NCI-H460 (cell line): ENCODE results near the gene DDX49. TPM values are rescaled to one million over a fixed set of nuclear protein-coding genes. Genes with fewer than 3 reads are reported as not detected.

ENCODE experiments used
- DNase-seq: peaks from one replicate; pipeline ENCODE4 v3.0.0-alpha.2; 2016; ENCODE audit warnings: low read depth; ENCODE audit errors: extremely low read depth
- total RNA-seq: library from RNA; depleted of rRNA; stranded (reverse); fragments of >200 nt; shearing (Covaris generic); gene quantifications from 2 replicates; pipeline ENCODE4 v1.2.3, GENCODE V29; 2014; rRNA removed

Gene DDX49
- total RNA-seq, 1 experiment from 2014 or later: 41.5 TPM

- no peak for DNase-seq
Observed at GRCh38 chr19:18966307-18966706, 46.8 kb downstream of the DDX49 start.

- DNase-seq: no peak
Observed at GRCh38 chr19:18967358-18968146, 48.0 kb downstream of the DDX49 start.

GRCh38 chr19:18969931-18970659, 50.6 kb downstream of the DDX49 start:
- no peak for DNase-seq

GRCh38 chr19:18972301-18972811, 52.8 kb downstream of the DDX49 start:
- no peak for DNase-seq

- no peak for DNase-seq
Observed at GRCh38 chr19:18972851-18973250, 53.3 kb downstream of the DDX49 start.

DNA sequence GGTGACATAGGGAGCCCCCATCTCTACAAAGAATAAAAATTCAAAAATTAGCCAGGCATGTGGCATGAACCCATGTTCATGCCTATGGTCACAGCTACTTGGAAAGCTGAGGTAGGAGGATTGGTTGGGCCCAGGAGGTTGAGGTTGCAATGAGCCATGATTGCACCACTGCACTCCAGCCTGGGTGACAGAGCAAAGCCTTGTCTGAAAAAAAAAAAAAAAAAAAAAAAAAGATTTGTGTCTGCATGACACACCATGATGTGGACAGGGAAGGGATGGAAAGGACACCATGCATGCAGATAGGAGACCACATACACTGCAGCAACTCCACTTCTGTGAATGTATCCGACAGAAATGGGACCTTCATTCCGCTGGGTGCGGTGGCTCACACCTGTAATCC, 55.5 kb downstream of the DDX49 start:
- no peak for DNase-seq

DNA sequence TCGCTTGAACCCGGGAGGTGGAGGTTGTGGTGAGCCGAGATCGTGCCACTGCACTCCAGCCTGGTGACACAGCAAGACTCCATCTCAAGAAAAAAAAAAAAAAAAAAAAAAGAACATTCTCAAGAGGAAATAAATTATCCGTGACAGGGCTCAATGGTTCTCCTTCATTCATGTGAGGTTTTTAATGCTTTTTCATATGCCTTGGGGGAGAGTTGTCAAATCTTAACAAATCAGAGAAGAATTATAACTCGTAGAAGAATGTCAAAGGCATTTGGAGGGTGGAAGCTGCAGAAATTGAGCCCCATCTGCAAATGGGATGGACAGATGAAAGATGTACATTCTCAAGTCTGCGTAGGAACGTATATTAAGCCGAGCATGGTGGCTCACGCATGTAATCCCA, 56.4 kb downstream of the DDX49 start:
- no peak for DNase-seq

Other genes with a start within 250 kb of the DDX49 start
- gene CRTC1, start 236.0 kb upstream of the DDX49 start, total RNA-seq: 2.9 and 3.2 TPM in 2 replicates
- not detected in 2 replicates for gene COMP, start 128.4 kb upstream of the DDX49 start, total RNA-seq
- gene UPF1, start 87.8 kb upstream of the DDX49 start, total RNA-seq: 21.1 and 23.3 TPM in 2 replicates
- gene CERS1, start 23.6 kb upstream of the DDX49 start, total RNA-seq: 5.2 and 7.0 TPM in 2 replicates
- 131 and 141 TPM in 2 replicates for gene COPE, start 328 bp upstream of the DDX49 start, total RNA-seq
- 17.8 and 18.1 TPM in 2 replicates for gene HOMER3, start 21.5 kb downstream of the DDX49 start, total RNA-seq
- 29.6 and 29.9 TPM in 2 replicates for gene SUGP2, start 113.8 kb downstream of the DDX49 start, total RNA-seq
- 19.8 and 22.4 TPM in 2 replicates for gene ARMC6, start 113.9 kb downstream of the DDX49 start, total RNA-seq
- 0.87 and 1.6 TPM in 2 replicates for gene SLC25A42, start 144.3 kb downstream of the DDX49 start, total RNA-seq
- 38.7 and 44.9 TPM in 2 replicates for gene TMEM161A, start 218.8 kb downstream of the DDX49 start, total RNA-seq